Uterus (tissue), 4 donors: Measurements from ENCODE around the gene UBE3A. TPM values are rescaled to one million over a fixed set of nuclear protein-coding genes. Genes with fewer than 3 reads are reported as not detected.

Experiments
- DNase-seq, 2 donors: peaks; one replicate each; pipeline ENCODE4 v3.0.0-alpha.2; 2019 to 2020
- H3K27ac ChIP-seq, 2 donors: fragments of 200-600 bp; sonication (generic); 1 replicate in 1 of 2; 2 replicates in 1 of 2; pipeline ENCODE4 v1.5.1; 2016 to 2018
- H3K27me3 ChIP-seq, 2 donors: fragments of 200-600 bp; sonication (generic); one replicate each; pipeline ENCODE4 v1.5.1; 2018 to 2019; ENCODE audit warnings: control low read depth in 1 of 2
- H3K36me3 ChIP-seq, 2 donors: fragments of 200-600 bp; sonication (generic); one replicate each; pipeline ENCODE4 v1.5.1; 2019; ENCODE audit warnings: control low read depth in 1 of 2
- H3K4me1 ChIP-seq, 2 donors: fragments of 200-600 bp; sonication (generic); one replicate each; pipeline ENCODE4 v1.5.1; 2018 to 2019; ENCODE audit warnings: control low read depth in 1 of 2
- H3K4me3 ChIP-seq, 2 donors: fragments of 200-600 bp; sonication (generic); 1 replicate in 1 of 2; 2 replicates in 1 of 2; pipeline ENCODE4 v1.5.1; 2018 to 2019; ENCODE audit warnings: mild to moderate bottlenecking in 1 of 2
- H3K9me3 ChIP-seq, 2 donors: fragments of 200-600 bp; sonication (generic); one replicate each; pipeline ENCODE4 v1.5.1; 2019; ENCODE audit warnings: control low read depth in 1 of 2
- POLR2A ChIP-seq, 2 donors: fragments of 450-650 bp; IDR thresholded peaks; one replicate each; pipeline ENCODE4 v1.6.1; 2016; ENCODE audit warnings: antibody characterized with exemption in 2 of 2, mild to moderate bottlenecking in 1 of 2, moderate library complexity in 1 of 2
- intact Hi-C: fragments of 100-400 bp; cut with DNase I; formaldehyde crosslinking; loops from one replicate; pipeline ENCODE4 v1.15.1; 2023; ENCODE audit warnings: low total_unique reads
- total RNA-seq, 4 donors: library from RNA; depleted of rRNA in 3 of 4; stranded (reverse); fragments of >200 nt in 3 of 4; gene quantifications; one replicate each; pipeline versions ENCODE4 v1.1.0 to v1.2.4, GENCODE V29; 2014 to 2023
- TF ChIP-seq, protein P1 (sequence below), 4 experiments: fragments of 200-600 bp in 2 of 4; fragments of 450-650 bp in 2 of 4; sonication (generic) in 2 of 4; IDR thresholded peaks; one replicate each; pipeline ENCODE4 v1.5.1; 2016 to 2019; ENCODE audit warnings: antibody characterized with exemption in 4 of 4, mild to moderate bottlenecking in 2 of 4, moderate library complexity in 1 of 4
- donor health status: DM: yes; HTN: yes; CAD: no.

The UBE3A gene
- total RNA-seq, 4 donors from 2014 or later, result 59.7 to 180 (median 127) TPM

DNA sequence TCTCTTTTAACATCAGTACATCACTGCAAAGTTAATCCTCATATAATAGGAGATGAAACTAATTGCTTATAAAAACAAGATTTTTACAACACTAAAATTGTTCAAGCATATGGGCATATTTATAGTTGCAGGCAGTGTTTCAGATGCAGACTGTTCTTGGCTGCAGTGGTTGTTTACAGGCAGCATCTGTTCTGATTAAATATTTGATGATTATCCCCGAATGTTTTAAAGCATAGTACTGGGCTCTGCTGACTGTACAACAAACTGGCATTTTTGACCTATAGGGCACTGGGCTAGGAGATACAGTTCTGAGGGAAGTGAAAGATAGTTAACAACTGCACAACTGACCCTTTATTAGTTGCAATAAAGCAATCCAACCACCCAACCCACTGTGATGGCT lies 113.6 kb downstream of the UBE3A start:
- intact Hi-C loops, result no loop called here
- DNase-seq, result no peak
- peaks cover 0 to 7% of the 10 kb centered on the region in 2 donors for H3K9me3 ChIP-seq
- no peaks in the 10 kb centered on the region for H3K4me1 ChIP-seq
- no peaks in the 10 kb centered on the region for H3K36me3 ChIP-seq
- no peak overlapping the region for H3K4me3 ChIP-seq
- H3K27ac ChIP-seq, result no peak overlapping the region
- H3K27me3 ChIP-seq, result no peaks in the 10 kb centered on the region
- TF ChIP-seq, protein P1, sequence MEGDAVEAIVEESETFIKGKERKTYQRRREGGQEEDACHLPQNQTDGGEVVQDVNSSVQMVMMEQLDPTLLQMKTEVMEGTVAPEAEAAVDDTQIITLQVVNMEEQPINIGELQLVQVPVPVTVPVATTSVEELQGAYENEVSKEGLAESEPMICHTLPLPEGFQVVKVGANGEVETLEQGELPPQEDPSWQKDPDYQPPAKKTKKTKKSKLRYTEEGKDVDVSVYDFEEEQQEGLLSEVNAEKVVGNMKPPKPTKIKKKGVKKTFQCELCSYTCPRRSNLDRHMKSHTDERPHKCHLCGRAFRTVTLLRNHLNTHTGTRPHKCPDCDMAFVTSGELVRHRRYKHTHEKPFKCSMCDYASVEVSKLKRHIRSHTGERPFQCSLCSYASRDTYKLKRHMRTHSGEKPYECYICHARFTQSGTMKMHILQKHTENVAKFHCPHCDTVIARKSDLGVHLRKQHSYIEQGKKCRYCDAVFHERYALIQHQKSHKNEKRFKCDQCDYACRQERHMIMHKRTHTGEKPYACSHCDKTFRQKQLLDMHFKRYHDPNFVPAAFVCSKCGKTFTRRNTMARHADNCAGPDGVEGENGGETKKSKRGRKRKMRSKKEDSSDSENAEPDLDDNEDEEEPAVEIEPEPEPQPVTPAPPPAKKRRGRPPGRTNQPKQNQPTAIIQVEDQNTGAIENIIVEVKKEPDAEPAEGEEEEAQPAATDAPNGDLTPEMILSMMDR (IDR thresholded peaks at IDR 0.05), result no peak
- no peak for TF ChIP-seq POLR2A (IDR thresholded peaks at IDR 0.05)

DNA sequence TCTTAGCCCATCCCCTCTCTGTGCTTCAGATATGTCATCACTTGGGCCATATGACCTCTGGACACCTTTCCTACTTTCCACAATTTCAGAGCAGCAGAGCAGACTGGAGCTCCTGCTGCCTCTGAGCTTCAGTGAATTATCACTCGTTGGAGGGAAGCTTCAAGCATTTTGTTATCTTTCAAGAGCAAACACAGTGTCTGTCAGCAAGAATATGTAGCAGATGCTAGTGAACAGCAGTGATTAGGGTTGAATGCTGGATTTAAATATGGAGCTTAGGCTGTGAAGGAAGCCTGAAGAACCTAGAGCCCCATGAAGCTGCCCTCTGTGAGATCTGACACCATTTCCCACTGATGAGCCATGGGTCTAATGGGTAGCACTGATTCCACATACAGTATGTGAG lies 115.4 kb downstream of the UBE3A start:
- intact Hi-C loops, result no loop called here
- no peaks in the 10 kb centered on the region for H3K4me1 ChIP-seq
- H3K27me3 ChIP-seq, result no peaks in the 10 kb centered on the region
- H3K9me3 ChIP-seq, result peaks cover 0 to 7% of the 10 kb centered on the region in 2 donors
- no peak overlapping the region for H3K27ac ChIP-seq
- no peak for DNase-seq
- no peaks in the 10 kb centered on the region for H3K36me3 ChIP-seq
- no peak for TF ChIP-seq POLR2A (IDR thresholded peaks at IDR 0.05)
- TF ChIP-seq, protein P1 (IDR thresholded peaks at IDR 0.05), result no peak
- no peak overlapping the region for H3K4me3 ChIP-seq

DNA sequence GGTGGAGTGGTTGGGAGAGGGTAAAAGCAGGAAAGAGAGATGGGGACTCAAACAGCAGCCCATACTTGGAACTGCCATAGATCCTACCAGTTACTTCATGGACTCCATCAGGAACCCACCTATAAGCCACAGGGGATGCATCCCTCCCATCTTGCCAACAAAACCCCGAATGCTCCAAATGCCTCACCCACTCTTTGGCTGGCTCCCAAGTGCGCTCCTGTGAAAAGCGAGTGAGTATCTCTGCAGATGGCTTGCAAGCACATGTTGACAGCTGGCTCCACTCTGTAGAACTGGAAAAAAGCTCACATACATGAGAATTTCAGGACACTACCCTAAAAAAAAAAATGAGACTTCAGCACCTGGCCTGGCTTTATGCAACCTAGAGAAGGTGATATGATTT lies 151.0 kb downstream of the UBE3A start:
- no peak for DNase-seq
- no peaks in the 10 kb centered on the region for H3K9me3 ChIP-seq
- H3K4me3 ChIP-seq, result no peak overlapping the region
- H3K36me3 ChIP-seq, result no peaks in the 10 kb centered on the region
- no peaks in the 10 kb centered on the region for H3K4me1 ChIP-seq
- no peak overlapping the region for H3K27ac ChIP-seq
- TF ChIP-seq POLR2A (IDR thresholded peaks at IDR 0.05), result no peak
- TF ChIP-seq, protein P1 (IDR thresholded peaks at IDR 0.05), result no peak
- intact Hi-C loops, result no loop called here
- no peaks in the 10 kb centered on the region for H3K27me3 ChIP-seq
